CD14-positive monocyte (primary cell): Measurements from ENCODE around the gene TM9SF3. TPM values are rescaled to one million over a fixed set of nuclear protein-coding genes. Genes with fewer than 3 reads are reported as not detected.
A peak's percentile ranks its signal among the peaks of the same experiment; 100 is the strongest.

ENCODE experiments used
- DNase-seq, 3 donors: peaks; one replicate each; pipeline ENCODE4 v3.0.0-alpha.2; 2011 to 2022
- H2AFZ ChIP-seq: 2 replicates; pipeline ENCODE4 v1.6.0; 2012; ENCODE audit warnings: mild to moderate bottlenecking, low read depth, low read length, inconsistent platforms; ENCODE audit not compliant: insufficient read depth, poor library complexity, severe bottlenecking
- H3K27ac ChIP-seq, 2 donors: 1 replicate in 1 of 2; 2 replicates in 1 of 2; pipeline ENCODE4 v1.5.1; 2012 to 2013; ENCODE audit warnings: low read length in 2 of 2, control low read depth in 1 of 2, inconsistent platforms in 1 of 2, low read depth in 1 of 2, mild to moderate bottlenecking in 1 of 2
- H3K27me3 ChIP-seq, 2 donors: one replicate each; pipeline versions ENCODE4 v1.6.0 to v1.6.1; 2011 to 2013; ENCODE audit warnings: low read length in 2 of 2; ENCODE audit not compliant: control insufficient read depth in 2 of 2, insufficient read depth in 2 of 2
- H3K36me3 ChIP-seq, 2 donors: replicated peaks in 1 of 2; 1 replicate in 1 of 2; 2 replicates in 1 of 2; pipeline versions ENCODE4 v1.5.1 to v1.6.1; 2012 to 2013; ENCODE audit warnings: low read length in 2 of 2, control low read depth in 1 of 2, inconsistent platforms in 1 of 2, mild to moderate bottlenecking in 1 of 2; ENCODE audit not compliant: insufficient read depth in 2 of 2, control insufficient read depth in 1 of 2
- H3K4me1 ChIP-seq, 2 donors: 1 replicate in 1 of 2; 2 replicates in 1 of 2; pipeline versions ENCODE4 v1.5.1 to v1.6.1; 2012 to 2013; ENCODE audit warnings: low read length in 2 of 2, control low read depth in 1 of 2, inconsistent platforms in 1 of 2, mild to moderate bottlenecking in 1 of 2, moderate library complexity in 1 of 2; ENCODE audit not compliant: insufficient read depth in 2 of 2, control insufficient read depth in 1 of 2
- H3K4me2 ChIP-seq: replicated peaks from 2 replicates; pipeline ENCODE3; 2012; ENCODE audit warnings: low read length, moderate library complexity, mild to moderate bottlenecking; ENCODE audit not compliant: poor library complexity, severe bottlenecking; ENCODE audit errors: extremely low read depth
- H3K4me3 ChIP-seq, 3 experiments: fragments of 200-600 bp in 1 of 3; sonication (generic) in 1 of 3; replicated peaks in 1 of 3; 1 replicate in 2 of 3; 2 replicates in 1 of 3; pipeline ENCODE4 v1.5.1; 2011 to 2013; ENCODE audit warnings: low read length in 3 of 3, mild to moderate bottlenecking in 3 of 3, control low read depth in 2 of 3, low read depth in 2 of 3, inconsistent platforms in 1 of 3, moderate library complexity in 1 of 3
- H3K79me2 ChIP-seq: 2 replicates; pipeline ENCODE4 v1.6.0; 2012; ENCODE audit warnings: mild to moderate bottlenecking, control low read depth, inconsistent platforms, low read length, moderate library complexity; ENCODE audit not compliant: insufficient read depth
- H3K9ac ChIP-seq: 2 replicates; pipeline ENCODE4 v1.6.0; 2017; ENCODE audit warnings: low read length, mild to moderate bottlenecking; ENCODE audit not compliant: insufficient read depth, poor library complexity, severe bottlenecking
- H3K9me3 ChIP-seq, 2 donors: replicated peaks in 1 of 2; 1 replicate in 1 of 2; 2 replicates in 1 of 2; pipeline versions ENCODE4 v1.5.1 to v1.6.1; 2012 to 2013; ENCODE audit warnings: low read length in 2 of 2, control low read depth in 1 of 2; ENCODE audit not compliant: control insufficient read depth in 1 of 2, insufficient read depth in 1 of 2
- H4K20me1 ChIP-seq: 2 replicates; pipeline ENCODE4 v1.6.0; 2012; ENCODE audit warnings: mild to moderate bottlenecking, low read length, control low read depth, moderate library complexity; ENCODE audit not compliant: insufficient read depth
- H3K27ac Mint-ChIP-seq, 7 donors: one replicate each; pipeline ENCODE4 v1.8.0; 2020; ENCODE audit warnings: mild to moderate bottlenecking in 7 of 7, mixed read lengths in 7 of 7, moderate library complexity in 6 of 7, inconsistent platforms in 2 of 7
- H3K27me3 Mint-ChIP-seq, 3 donors: one replicate each; pipeline ENCODE4 v1.8.0; 2021 to 2022; ENCODE audit warnings: low read depth in 3 of 3, mild to moderate bottlenecking in 3 of 3, mixed read lengths in 3 of 3, moderate library complexity in 3 of 3, inconsistent platforms in 1 of 3
- H3K36me3 Mint-ChIP-seq, 2 donors: one replicate each; pipeline ENCODE4 v1.8.0; 2020; ENCODE audit warnings: mixed read lengths in 2 of 2, inconsistent platforms in 1 of 2, mild to moderate bottlenecking in 1 of 2
- H3K4me1 Mint-ChIP-seq: one replicate; pipeline ENCODE4 v1.8.0; 2020; ENCODE audit warnings: mild to moderate bottlenecking, mixed read lengths
- H3K4me3 Mint-ChIP-seq, 2 donors: one replicate each; pipeline ENCODE4 v1.8.0; 2020; ENCODE audit warnings: mild to moderate bottlenecking in 2 of 2, mixed read lengths in 2 of 2, moderate library complexity in 1 of 2
- H3K9me3 Mint-ChIP-seq, 7 donors: one replicate each; pipeline ENCODE4 v1.8.0; 2020 to 2022; ENCODE audit warnings: mixed read lengths in 7 of 7, mild to moderate bottlenecking in 6 of 7, moderate library complexity in 6 of 7, inconsistent platforms in 2 of 7
- WGBS: methylation state at CpG from one replicate; pipeline ENCODE4 v1.1.5; 2013; ENCODE audit warnings: missing lambda C conversion rate; ENCODE audit not compliant: insufficient coverage; 5-methylcytosine and 5-hydroxymethylcytosine counted together
- intact Hi-C, 2 donors: fragments of 100-400 bp; cut with micrococcal nuclease; formaldehyde crosslinking; loops; one replicate each; pipeline versions ENCODE4 v1.15.0 to v1.15.1; 2023
- polyA plus RNA-seq, 3 donors: library from polyadenylated mRNA; depleted of rRNA in 1 of 3; unstranded in 2 of 3; stranded (reverse) in 1 of 3; fragments of 300-500 nt in 2 of 3; fragments of >200 nt in 1 of 3; fragmentation: Illumina TruSeq in 2 of 3; gene quantifications; 1 replicate in 2 of 3; 2 replicates in 1 of 3; pipeline ENCODE4 v1.2.3, GENCODE V29; 2012 to 2021
- TF ChIP-seq, protein P1 (sequence below): fragments of 200-600 bp; IDR thresholded peaks from one replicate; pipeline ENCODE4 v1.8.0; 2022; ENCODE audit warnings: antibody characterized with exemption, mild to moderate bottlenecking

The TM9SF3 gene
- polyA plus RNA-seq, 3 donors = 23.9 to 67.1 (median 59.9) TPM

DNA sequence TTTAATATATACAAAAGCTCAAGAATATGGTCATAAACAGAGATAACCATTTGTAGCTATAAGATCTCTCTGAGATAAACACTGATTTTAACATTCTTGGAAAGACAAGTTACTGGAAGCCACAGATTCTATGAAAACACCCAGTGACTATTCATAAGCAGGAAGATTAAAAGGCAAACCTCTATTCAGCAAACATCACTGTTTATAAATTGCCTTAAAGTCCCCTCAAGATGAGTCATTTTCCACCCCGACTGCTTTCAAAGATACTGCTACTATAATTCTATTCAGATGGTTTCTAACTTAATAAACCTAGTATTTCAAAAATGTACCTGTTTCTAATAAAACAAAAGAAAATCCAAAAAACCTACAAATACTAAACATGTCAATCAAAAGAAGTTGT, 21.0 kb downstream of the TM9SF3 start:
- no peaks in the 10 kb centered on the region for H3K9me3 ChIP-seq
- H3K27me3 ChIP-seq = no peaks in the 10 kb centered on the region
- Mint-ChIP-seq H3K27ac (no peak overlapping the region), H3K27me3 (no peaks in the 10 kb centered on the region), H3K4me1 (no peaks in the 10 kb centered on the region), H3K4me3 (no peak overlapping the region), H3K9me3 (no peaks in the 10 kb centered on the region), H3K36me3 (peaks cover 56 to 77% of the 10 kb centered on the region in 2 donors)
- H3K4me3 ChIP-seq = no peak overlapping the region
- intact Hi-C loops = no loop called here
- TF ChIP-seq, protein P1, sequence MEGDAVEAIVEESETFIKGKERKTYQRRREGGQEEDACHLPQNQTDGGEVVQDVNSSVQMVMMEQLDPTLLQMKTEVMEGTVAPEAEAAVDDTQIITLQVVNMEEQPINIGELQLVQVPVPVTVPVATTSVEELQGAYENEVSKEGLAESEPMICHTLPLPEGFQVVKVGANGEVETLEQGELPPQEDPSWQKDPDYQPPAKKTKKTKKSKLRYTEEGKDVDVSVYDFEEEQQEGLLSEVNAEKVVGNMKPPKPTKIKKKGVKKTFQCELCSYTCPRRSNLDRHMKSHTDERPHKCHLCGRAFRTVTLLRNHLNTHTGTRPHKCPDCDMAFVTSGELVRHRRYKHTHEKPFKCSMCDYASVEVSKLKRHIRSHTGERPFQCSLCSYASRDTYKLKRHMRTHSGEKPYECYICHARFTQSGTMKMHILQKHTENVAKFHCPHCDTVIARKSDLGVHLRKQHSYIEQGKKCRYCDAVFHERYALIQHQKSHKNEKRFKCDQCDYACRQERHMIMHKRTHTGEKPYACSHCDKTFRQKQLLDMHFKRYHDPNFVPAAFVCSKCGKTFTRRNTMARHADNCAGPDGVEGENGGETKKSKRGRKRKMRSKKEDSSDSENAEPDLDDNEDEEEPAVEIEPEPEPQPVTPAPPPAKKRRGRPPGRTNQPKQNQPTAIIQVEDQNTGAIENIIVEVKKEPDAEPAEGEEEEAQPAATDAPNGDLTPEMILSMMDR = no peak
- H3K36me3 ChIP-seq = peaks cover 40 to 89% of the 10 kb centered on the region in 2 donors
- H2AFZ ChIP-seq = no peak overlapping the region
- no peak overlapping the region for H3K9ac ChIP-seq
- H3K4me2 ChIP-seq = no peak overlapping the region
- H3K79me2 ChIP-seq = peaks cover 55% of the 10 kb centered on the region
- H3K4me1 ChIP-seq = no peaks in the 10 kb centered on the region
- WGBS = no CpG with 5 or more reads among the region's 1 CpG
- no peak overlapping the region for H3K27ac ChIP-seq
- peaks cover 90% of the 10 kb centered on the region for H4K20me1 ChIP-seq
- DNase-seq = no peak

DNA sequence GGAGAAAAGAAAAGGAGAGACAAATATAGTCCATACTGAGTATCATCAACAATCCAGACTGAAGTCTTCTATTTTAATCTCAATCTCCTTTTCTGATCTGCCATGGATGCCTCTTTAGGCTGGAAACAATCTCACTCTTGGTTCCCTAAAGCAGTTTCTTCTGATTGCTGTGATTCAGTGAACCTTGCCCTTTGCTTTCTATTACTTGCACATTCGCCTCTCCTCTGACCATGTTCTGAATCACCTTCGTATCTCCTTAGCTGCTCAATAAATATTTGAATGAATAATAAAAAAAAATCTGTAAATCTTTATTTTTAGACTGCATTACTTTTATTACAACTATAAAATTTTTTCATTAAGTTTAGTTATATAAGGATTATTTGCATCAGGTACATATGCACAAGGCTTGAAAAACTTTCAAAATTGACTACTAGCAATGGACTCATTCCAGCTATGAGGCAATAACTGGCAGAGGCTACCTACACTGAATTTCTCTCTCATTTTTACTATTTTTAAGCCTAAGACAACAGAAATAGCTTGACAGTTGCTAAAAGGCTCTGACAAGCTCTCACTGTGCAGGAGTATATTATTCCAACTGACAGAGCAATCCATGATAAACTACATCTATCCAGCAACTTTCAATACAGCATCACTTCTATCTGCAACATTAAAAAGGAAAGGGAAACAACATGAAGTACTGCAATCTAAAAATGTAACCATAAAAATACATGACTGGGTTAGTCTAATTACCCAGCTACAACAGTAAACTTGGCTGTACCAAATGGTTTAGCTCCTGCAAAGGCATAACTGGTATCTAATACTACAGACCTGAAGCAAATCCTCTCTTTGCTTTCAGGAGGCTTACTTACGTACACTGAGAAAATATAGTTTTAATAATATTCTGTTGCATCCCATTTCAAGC, 25.6 kb downstream of the TM9SF3 start:
- H3K36me3 Mint-ChIP-seq = peaks cover 56 to 59% of the 10 kb centered on the region in 2 donors
- Histone ChIP-seq H3K9ac (no peak overlapping the region), H3K27me3 (no peaks in the 10 kb centered on the region), H3K4me3 (no peak overlapping the region), H3K4me2 (no peak overlapping the region), H3K79me2 (peaks cover 12% of the 10 kb centered on the region), H3K36me3 (peaks cover 45 to 93% of the 10 kb centered on the region in 2 donors), H3K4me1 (no peaks in the 10 kb centered on the region), H3K9me3 (no peaks in the 10 kb centered on the region), H2AFZ (no peak overlapping the region), H3K27ac (no peak overlapping the region), H4K20me1 (peaks cover 65% of the 10 kb centered on the region)
- H3K27me3 Mint-ChIP-seq = no peaks in the 10 kb centered on the region
- intact Hi-C loops = no loop called here
- H3K4me1 Mint-ChIP-seq = no peaks in the 10 kb centered on the region
- TF ChIP-seq, protein P1 = no peak
- no peak overlapping the region for H3K4me3 Mint-ChIP-seq
- no peak for DNase-seq
- peak overlapping the region in 1 of 7 donors; percentile 19 for H3K27ac Mint-ChIP-seq
- WGBS = no CpG with 5 or more reads among the region's 3 CpGs
- no peaks in the 10 kb centered on the region for H3K9me3 Mint-ChIP-seq
